ENCODE results near the gene NPTN. TPM values are rescaled to one million over a fixed set of nuclear protein-coding genes. Genes with fewer than 3 reads are reported as not detected.

NPTN gene
- polyA plus RNA-seq, 1 experiment, result 195 TPM

DNA sequence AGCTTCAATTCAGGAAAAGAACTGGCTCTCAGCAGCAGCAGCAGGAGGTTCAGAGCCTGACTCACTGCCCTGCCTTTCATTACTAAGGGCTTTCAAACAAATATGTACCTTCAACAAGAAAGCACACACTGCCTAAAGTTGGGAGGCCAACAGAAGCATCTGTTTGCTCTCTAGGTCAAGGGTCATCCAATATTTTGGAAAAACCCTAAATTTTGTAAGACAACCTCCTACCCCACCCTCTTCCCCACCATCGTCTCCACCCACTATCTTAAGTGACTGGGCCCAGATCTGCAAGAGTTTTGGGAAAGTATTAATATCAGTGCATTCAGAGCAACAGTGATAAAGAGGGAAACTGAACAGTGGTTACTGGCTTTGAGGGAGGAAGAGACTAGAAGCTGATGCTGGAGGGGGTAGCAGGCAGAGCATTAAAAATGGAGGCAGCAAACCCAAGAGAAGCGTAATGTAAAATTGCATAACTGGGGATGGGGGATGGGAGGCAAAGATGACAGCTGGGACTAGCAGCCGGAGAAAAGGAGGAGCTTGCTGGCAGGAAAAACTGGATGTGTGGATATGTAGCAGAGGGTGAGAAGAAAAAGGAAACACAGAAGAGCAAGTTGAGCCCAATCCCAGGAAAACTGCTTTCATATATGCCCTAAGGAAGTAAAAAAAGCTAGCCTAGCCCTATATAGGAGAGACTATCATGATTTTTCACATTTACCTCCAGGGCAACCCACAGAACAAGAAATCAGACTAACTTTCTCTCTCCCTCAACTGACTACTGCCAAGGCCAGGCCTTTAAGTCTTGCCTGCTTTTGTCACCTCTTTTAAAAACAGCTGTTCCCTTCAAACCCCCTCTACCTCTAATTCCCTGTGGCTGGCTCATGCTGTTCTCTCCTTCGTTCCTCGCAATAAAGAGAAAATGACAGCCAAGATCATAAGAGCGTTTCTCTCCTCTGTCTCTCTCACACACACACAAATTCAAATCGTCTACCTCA lies 31.4 kb downstream of the NPTN start:
- H3K9me3 ChIP-seq (ENCODE audit: control insufficient read depth, insufficient read depth, low read length), result no peaks in the 10 kb centered on the region; the same call in 1 of the 2 replicates
- no peaks in the 10 kb centered on the region for H3K27me3 ChIP-seq (ENCODE audit: control insufficient read depth, insufficient read depth, low read length)
- ChIA-PET CTCF (interaction anchor here (0.9 to 2.5 kb wide), 4 partner anchors 34 to 103 kb away, joined by 3 to 18 read pairs (median 6); no protein-coding TSS in a partner anchor), POLR2A (interaction anchor here (2.2 kb wide), 1 partner anchor 31 kb away, joined by 8 read pairs; the partner anchor contains the start of gene NPTN)
- H3K27ac ChIP-seq (ENCODE audit: low read depth, low read length), result peak overlapping the region; percentile 53
- H3K4me3 ChIP-seq (ENCODE audit: low read depth, low read length), result peak overlapping the region; percentile 12; the same call in 1 of the 2 replicates
- no peak for DNase-seq (ENCODE audit: low read depth, low spot score)
- TF ChIP-seq, protein P1, sequence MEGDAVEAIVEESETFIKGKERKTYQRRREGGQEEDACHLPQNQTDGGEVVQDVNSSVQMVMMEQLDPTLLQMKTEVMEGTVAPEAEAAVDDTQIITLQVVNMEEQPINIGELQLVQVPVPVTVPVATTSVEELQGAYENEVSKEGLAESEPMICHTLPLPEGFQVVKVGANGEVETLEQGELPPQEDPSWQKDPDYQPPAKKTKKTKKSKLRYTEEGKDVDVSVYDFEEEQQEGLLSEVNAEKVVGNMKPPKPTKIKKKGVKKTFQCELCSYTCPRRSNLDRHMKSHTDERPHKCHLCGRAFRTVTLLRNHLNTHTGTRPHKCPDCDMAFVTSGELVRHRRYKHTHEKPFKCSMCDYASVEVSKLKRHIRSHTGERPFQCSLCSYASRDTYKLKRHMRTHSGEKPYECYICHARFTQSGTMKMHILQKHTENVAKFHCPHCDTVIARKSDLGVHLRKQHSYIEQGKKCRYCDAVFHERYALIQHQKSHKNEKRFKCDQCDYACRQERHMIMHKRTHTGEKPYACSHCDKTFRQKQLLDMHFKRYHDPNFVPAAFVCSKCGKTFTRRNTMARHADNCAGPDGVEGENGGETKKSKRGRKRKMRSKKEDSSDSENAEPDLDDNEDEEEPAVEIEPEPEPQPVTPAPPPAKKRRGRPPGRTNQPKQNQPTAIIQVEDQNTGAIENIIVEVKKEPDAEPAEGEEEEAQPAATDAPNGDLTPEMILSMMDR (IDR thresholded peaks at IDR 0.05; ENCODE audit: low read depth, low read length), result no peak

DNA sequence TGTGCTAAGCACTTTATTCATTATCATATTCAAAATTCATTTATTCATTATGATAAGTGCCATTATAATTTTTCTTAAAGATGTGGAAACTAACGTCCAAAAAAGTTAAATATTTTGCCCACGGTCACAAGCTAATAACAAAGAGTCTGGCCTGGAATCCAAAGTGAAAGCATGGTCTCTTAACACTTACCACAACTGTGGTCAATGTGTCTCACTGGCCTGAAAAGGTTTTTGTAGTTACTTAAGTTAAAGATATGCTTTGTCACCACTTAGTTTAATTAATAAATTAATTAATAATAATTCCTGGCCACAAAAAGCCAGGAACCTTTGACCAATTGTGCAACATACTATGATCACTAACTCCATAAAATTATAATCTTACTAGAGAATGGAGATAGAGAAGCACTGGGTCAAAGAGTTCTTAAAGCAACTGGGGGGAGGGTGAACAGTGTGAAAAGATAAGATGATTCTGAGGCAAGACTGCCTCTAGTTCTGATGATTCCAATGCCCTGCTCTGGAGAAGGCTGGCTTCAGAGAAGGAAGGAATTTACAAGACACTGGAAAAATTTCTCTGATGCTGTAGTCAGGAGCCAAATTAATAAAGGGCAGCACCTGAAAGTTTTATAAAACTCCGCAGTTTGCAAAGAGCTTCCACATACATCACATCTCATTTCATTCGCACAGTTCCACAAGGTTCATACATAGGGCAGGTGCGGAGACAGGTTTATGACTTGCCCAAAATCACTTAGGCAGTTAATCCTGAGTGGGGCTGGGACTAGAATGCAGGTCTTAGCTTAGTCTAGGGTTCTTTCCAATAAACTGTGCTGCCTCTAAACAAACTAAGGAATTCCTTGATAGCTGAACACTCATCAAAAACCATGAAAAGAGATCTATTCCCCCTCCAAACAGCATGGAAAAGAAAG lies 32.5 kb downstream of the NPTN start:
- Histone ChIP-seq H3K27me3 (ENCODE audit: control insufficient read depth, insufficient read depth, low read length) (no peaks in the 10 kb centered on the region), H3K4me3 (ENCODE audit: low read depth, low read length) (no peak overlapping the region), H3K9me3 (ENCODE audit: control insufficient read depth, insufficient read depth, low read length) (no peaks in the 10 kb centered on the region; the same call in 1 of the 2 replicates), H3K27ac (ENCODE audit: low read depth, low read length) (no peak overlapping the region)
- POLR2A ChIA-PET, result interaction anchor here (2.2 kb wide), 1 partner anchor 32 kb away, joined by 8 read pairs; the partner anchor contains the start of gene NPTN
- CTCF ChIA-PET, result interaction anchor here (0.9 to 1.9 kb wide), 3 partner anchors 41 to 104 kb away, joined by 3 to 8 read pairs (median 4); no protein-coding TSS in a partner anchor
- TF ChIP-seq, protein P1 (IDR thresholded peaks at IDR 0.05; ENCODE audit: low read depth, low read length), result no peak
- DNase-seq (ENCODE audit: low read depth, low spot score), result no peak

DNA sequence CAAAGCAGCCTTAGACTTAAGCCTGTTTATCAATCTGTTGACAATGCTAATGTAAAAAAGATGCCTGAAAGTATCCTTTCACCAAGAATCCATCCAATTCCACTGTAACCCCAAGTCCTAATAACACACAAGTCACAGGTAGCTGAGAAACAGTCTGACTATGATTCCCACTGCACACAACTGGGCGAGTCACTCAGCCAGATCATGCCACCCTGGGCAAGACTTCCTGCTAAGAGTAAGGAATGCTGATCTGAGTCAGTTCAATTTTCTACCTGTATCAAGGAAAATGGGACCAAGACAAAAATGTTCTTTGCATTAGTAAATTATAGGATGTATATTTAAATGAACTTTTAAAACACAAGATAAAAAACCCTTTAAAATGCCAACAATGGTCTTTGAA lies 33.3 kb downstream of the NPTN start:
- TF ChIP-seq, protein P1 (IDR thresholded peaks at IDR 0.05; ENCODE audit: low read depth, low read length), result no peak
- Histone ChIP-seq H3K27me3 (ENCODE audit: control insufficient read depth, insufficient read depth, low read length) (no peaks in the 10 kb centered on the region), H3K27ac (ENCODE audit: low read depth, low read length) (no peak overlapping the region), H3K9me3 (ENCODE audit: control insufficient read depth, insufficient read depth, low read length) (no peaks in the 10 kb centered on the region; the same call in 1 of the 2 replicates), H3K4me3 (ENCODE audit: low read depth, low read length) (no peak overlapping the region)
- ChIA-PET CTCF (no interaction called here), POLR2A (no interaction called here)
- DNase-seq (ENCODE audit: low read depth, low spot score), result no peak

DNA sequence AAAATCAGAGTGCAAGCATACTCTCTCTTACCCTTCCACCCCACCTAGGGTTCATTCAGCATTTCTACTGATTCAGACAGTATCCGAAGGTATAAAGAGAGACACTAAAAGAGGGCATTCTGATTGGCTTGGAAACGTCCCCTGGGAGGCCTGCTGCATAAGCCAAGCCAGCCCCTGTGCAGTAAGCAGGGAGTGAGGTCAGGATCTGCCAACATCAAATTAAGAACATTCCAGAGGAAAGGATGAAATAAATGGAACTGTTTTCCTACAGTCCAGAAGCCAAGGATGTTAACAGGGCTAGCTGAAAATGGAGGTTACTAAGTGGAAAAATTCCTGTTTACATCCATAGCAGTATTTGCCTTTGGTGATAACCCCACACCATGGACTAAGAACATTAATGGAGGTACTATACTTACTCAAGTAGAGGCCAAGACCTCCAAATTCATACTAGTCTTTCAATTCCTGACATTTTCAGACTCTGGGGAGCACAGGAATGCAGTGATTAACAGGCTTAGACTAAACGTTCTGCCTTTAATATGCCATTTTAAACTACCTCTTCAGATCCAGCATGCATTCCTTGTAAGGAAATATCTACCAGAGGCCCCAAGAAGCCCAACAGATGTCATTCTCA lies 34.5 kb downstream of the NPTN start:
- no peak overlapping the region for H3K27ac ChIP-seq (ENCODE audit: low read depth, low read length)
- DNase-seq (ENCODE audit: low read depth, low spot score), result no peak

More for the DNA sequence above, 34.5 kb downstream of the NPTN start:
- TF ChIP-seq, protein P1 (IDR thresholded peaks at IDR 0.05; ENCODE audit: low read depth, low read length), result no peak
- ChIA-PET CTCF (interaction anchor here (0.5 to 2.1 kb wide), 4 partner anchors 13 to 1460 kb away, joined by 3 to 11 read pairs (median 6); no protein-coding TSS in a partner anchor), POLR2A (interaction anchor here (0.6 kb wide), 1 partner anchor 230 kb away, joined by 4 read pairs; no protein-coding TSS in a partner anchor)
- H3K4me3 ChIP-seq (ENCODE audit: low read depth, low read length), result no peak overlapping the region
- no peaks in the 10 kb centered on the region; the same call in 1 of the 2 replicates for H3K9me3 ChIP-seq (ENCODE audit: control insufficient read depth, insufficient read depth, low read length)
- no peaks in the 10 kb centered on the region for H3K27me3 ChIP-seq (ENCODE audit: control insufficient read depth, insufficient read depth, low read length)

All from AG04450 (cell line).